ENCODE measurements around the gene MACROD2.

Gene MACROD2

GRCh38 chr20:14859627-14860026 is 864.3 kb downstream of the MACROD2 start:
- no peak for DNase-seq (ENCODE audit: low read depth in 2 of 2)

GRCh38 chr20:14860410-14860814 is 865.1 kb downstream of the MACROD2 start:
- no peak for DNase-seq (ENCODE audit: low read depth in 2 of 2)

GRCh38 chr20:14861028-14861699 is 865.8 kb downstream of the MACROD2 start:
- DNase-seq (ENCODE audit: low read depth in 2 of 2): no peak

DNA sequence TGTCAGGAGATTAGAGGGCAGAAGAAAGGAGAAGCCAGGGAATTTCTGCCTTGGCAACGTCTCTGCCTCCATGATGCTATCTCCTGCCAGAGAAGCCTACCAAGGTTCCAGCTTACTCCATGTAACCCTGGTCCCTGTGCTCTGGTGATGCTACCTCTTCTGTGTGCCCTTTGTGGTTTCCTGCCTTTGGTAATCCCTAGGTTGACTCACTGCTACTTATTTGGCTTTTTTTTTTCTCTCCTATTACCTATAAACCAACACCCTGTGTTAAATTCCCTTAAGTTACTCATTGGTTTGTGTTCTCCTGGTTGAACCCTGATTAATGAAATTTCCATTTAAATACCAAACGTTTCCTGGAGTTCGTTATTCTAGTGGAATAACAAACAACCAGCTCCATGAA is 869.9 kb downstream of the MACROD2 start:
- no peak for DNase-seq (ENCODE audit: low read depth in 2 of 2)

DNA sequence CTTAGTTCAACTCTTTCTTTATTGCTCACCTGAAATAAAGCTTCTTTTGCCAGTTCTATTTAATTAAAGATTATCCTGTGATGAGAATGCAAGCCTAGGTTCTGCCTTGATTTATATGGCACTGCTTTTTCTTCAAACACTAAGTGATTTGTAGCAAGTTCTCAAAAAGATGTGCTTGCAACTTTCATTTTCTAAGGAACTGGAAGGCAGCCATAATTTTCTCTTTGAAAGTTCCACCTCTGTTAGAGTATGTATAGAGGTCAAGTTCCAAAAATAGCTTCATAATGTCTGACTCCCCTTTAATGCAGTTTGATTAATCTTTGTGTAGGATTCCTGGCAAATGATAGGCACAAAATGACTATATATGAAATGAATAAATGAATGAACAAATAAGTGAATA is 870.4 kb downstream of the MACROD2 start:
- DNase-seq (ENCODE audit: low read depth in 2 of 2): no peak

GRCh38 chr20:14866841-14867514 is 871.7 kb downstream of the MACROD2 start:
- no peak for DNase-seq (ENCODE audit: low read depth in 2 of 2)

GRCh38 chr20:14877301-14878028 is 882.1 kb downstream of the MACROD2 start:
- DNase-seq (ENCODE audit: low read depth in 2 of 2): no peak

- DNase-seq (ENCODE audit: low read depth in 2 of 2): no peak
Measured at GRCh38 chr20:14878676-14879019, 883.3 kb downstream of the MACROD2 start.

GRCh38 chr20:14879020-14879697 is 883.8 kb downstream of the MACROD2 start:
- no peak for DNase-seq (ENCODE audit: low read depth in 2 of 2)

- DNase-seq (ENCODE audit: low read depth in 2 of 2): no peak
Measured at GRCh38 chr20:14879839-14880238, 884.5 kb downstream of the MACROD2 start.

- no peak for DNase-seq (ENCODE audit: low read depth in 2 of 2)
Measured at GRCh38 chr20:14881518-14881917, 886.2 kb downstream of the MACROD2 start.

DNA sequence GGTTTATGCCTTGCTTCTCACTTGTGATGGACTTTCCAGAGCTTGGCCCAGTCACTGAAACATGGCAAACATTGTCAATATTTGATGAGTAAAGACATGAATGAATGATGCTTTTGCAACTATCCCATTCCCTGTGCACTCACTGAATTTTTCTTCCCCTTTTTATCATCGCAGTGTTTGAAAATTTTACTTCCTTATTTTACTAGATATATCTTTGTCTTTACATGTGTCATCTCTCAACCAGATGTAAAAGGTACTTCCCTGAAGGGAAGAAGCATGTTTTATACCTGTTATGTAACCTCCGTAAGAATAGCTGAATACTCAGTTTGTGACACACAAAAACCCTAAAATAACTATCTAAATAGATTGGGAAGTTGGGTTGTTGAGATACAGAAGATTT is 886.8 kb downstream of the MACROD2 start:
- no peak for DNase-seq (ENCODE audit: low read depth in 2 of 2)

GRCh38 chr20:14882846-14883245 is 887.5 kb downstream of the MACROD2 start:
- DNase-seq (ENCODE audit: low read depth in 2 of 2): no peak

DNA sequence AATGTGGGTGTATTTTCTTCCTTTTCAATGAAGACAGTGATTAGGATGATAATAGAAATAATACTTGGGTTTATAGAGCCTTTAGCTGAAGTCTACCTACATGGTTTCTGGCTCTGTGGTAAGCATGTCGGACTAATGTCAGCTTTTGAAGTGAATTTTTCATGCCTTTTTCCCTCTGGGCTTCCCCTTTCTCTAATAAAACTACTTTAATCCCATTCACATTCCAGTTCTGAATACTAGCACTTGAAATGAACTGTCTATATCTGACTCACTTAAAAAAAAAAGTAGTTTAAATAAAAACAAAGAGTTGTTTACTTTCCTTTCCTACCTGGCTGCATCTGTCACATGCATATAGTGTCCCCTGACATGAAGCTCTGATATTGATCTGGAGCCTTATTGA is 888.0 kb downstream of the MACROD2 start:
- no peak for DNase-seq (ENCODE audit: low read depth in 2 of 2)

- no peak for DNase-seq (ENCODE audit: low read depth in 2 of 2)
Measured at GRCh38 chr20:14885661-14886060, 890.3 kb downstream of the MACROD2 start.

DNA sequence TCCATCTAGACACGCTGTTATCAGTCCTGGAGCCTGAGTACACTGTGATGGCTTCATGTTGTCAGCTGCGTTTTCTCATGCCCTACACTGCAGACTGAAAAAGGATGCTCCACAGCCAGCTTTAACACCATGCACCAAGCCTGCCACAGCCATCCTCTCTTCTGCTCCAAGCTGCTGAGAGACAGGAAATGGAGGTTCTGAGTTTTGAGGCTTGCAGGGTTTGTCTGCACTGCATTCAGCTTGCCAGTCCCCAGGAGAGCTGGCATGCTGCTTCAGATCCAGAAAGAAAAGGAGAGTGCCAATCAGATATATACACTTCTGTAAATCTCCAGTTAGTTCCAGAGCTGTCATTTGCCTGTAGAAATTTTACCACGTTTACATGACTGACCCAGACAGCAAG is 892.8 kb downstream of the MACROD2 start:
- DNase-seq (ENCODE audit: low read depth in 2 of 2): no peak

- no peak for DNase-seq (ENCODE audit: low read depth in 2 of 2)
Measured at GRCh38 chr20:14889496-14890255, 894.4 kb downstream of the MACROD2 start.

DNA sequence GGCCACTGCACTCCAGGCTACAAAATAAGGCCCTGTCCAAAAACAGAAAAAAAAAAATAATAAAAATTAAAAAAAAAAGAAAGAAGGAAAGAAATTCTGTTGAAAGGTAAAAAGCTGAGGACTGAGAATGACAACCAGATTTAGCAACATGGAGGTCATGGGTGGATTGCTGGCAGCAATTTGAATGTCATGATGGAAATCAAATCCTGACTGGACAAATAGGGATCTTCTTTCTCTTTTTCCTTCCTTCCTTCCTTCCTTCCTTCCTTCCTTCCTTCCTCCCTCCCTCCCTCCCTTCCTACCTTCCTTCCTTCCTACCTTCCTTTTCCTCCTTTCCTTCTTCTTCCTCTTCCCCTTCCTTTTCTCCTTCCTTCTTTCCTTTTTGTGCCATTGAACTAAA is 895.4 kb downstream of the MACROD2 start:
- DNase-seq (ENCODE audit: low read depth in 2 of 2): no peak

GRCh38 chr20:14892782-14893181 is 897.5 kb downstream of the MACROD2 start:
- DNase-seq (ENCODE audit: low read depth in 2 of 2): no peak

DNA sequence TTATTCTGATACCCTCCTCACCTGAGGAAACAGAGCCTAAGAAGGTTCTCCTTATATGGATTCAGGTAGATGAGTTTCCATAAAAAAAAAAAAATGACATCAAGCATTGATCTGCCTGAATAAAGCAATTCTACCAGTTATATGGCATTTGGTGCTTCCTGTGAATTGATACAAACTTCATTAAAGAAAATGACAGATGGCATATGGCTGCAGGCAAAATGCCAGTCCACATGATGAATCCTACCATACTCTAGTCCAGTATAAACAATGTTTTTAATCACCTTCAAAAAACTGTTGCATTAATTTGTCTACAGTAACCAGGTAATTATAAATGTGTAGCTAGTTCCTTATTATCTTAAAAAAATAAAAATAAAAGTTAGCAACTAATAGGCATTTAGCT is 901.3 kb downstream of the MACROD2 start:
- no peak for DNase-seq (ENCODE audit: low read depth in 2 of 2)

GRCh38 chr20:14897608-14898007 is 902.3 kb downstream of the MACROD2 start:
- no peak for DNase-seq (ENCODE audit: low read depth in 2 of 2)
